Measurements from ENCODE around the gene DCAF6.

Gene DCAF6

DNA sequence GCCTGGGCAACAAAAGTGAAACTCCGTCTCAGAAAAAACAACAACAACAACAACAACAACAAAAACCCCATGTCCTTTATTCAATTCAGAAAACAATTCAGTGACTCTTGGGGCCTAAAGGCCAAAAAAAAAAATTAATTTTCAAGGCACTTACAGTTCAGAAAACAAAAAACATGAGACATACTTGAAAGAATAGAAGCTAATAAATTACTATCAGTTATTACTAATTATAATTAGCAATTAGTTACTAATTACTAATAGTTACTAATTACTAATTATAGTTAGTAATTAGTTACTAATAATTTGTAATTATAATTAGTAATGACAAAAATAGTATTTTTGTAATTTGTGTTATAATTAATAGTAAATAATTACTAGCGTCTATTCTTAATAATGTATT is 57.2 kb downstream of the DCAF6 start:
- DNase-seq (no peak), ATAC-seq (replicated peaks) (no peak)
- no peaks in the 10 kb centered on the region for H3K9me3 Mint-ChIP-seq
- no peaks in the 10 kb centered on the region for H3K27me3 Mint-ChIP-seq
- H3K4me3 Mint-ChIP-seq, result no peak overlapping the region
- no peaks in the 10 kb centered on the region for H3K4me1 Mint-ChIP-seq (ENCODE audit: low read depth in 2 of 2)
- H3K27ac Mint-ChIP-seq, result no peak overlapping the region
- peaks cover 17% of the 10 kb centered on the region for H3K36me3 Mint-ChIP-seq (ENCODE audit: insufficient read depth)

DNA sequence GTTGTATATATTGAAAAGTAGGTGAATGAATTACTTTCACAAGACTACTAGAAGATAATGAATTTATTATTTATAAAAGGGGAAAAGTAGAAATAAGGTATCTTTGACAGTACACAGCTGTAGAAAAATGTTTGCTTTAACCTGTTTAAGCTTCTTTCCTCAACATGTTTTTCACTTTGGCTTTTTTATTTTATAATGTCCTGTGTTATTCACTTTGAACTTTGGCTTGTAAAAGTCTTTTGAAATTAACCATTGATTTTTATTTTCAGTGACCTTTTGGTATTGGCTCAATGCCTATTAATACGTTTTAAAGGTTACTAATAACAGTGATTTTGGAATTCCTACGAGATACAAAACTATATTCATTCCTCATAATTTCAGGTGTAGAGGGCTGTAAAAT is 58.1 kb downstream of the DCAF6 start:
- no peaks in the 10 kb centered on the region for H3K27me3 Mint-ChIP-seq
- H3K4me3 Mint-ChIP-seq, result no peak overlapping the region
- H3K27ac Mint-ChIP-seq, result no peak overlapping the region
- DNase-seq (no peak), ATAC-seq (replicated peaks) (no peak)
- no peaks in the 10 kb centered on the region for H3K9me3 Mint-ChIP-seq
- no peaks in the 10 kb centered on the region for H3K4me1 Mint-ChIP-seq (ENCODE audit: low read depth in 2 of 2)
- peaks cover 17% of the 10 kb centered on the region for H3K36me3 Mint-ChIP-seq (ENCODE audit: insufficient read depth)

- no peak for DNase-seq
- Mint-ChIP-seq H3K36me3 (ENCODE audit: insufficient read depth) (peaks cover 17% of the 10 kb centered on the region), H3K27me3 (no peaks in the 10 kb centered on the region), H3K9me3 (no peaks in the 10 kb centered on the region), H3K4me3 (no peak overlapping the region), H3K4me1 (ENCODE audit: low read depth in 2 of 2) (no peaks in the 10 kb centered on the region), H3K27ac (no peak overlapping the region)
- ATAC-seq (replicated peaks), result no peak
These were observed 58.6 kb downstream of the DCAF6 start for GRCh38 chr1:167995038-167995437.

- Mint-ChIP-seq H3K27me3 (no peaks in the 10 kb centered on the region), H3K36me3 (ENCODE audit: insufficient read depth) (peaks cover 21% of the 10 kb centered on the region), H3K9me3 (no peaks in the 10 kb centered on the region), H3K27ac (no peak overlapping the region), H3K4me3 (no peak overlapping the region), H3K4me1 (ENCODE audit: low read depth in 2 of 2) (peaks cover 0 to 2% of the 10 kb centered on the region in 2 donors)
- no peak for ATAC-seq (replicated peaks)
- DNase-seq, result no peak
These were observed 59.8 kb downstream of the DCAF6 start for GRCh38 chr1:167996266-167996665.

GRCh38 chr1:167997037-167997575 is 60.6 kb downstream of the DCAF6 start:
- Mint-ChIP-seq H3K4me1 (ENCODE audit: low read depth in 2 of 2) (peaks cover 0 to 4% of the 10 kb centered on the region in 2 donors), H3K4me3 (no peak overlapping the region), H3K9me3 (no peaks in the 10 kb centered on the region), H3K27ac (no peak overlapping the region), H3K36me3 (ENCODE audit: insufficient read depth) (peaks cover 24% of the 10 kb centered on the region), H3K27me3 (no peaks in the 10 kb centered on the region)
- DNase-seq (no peak), ATAC-seq (replicated peaks) (no peak)

DNA sequence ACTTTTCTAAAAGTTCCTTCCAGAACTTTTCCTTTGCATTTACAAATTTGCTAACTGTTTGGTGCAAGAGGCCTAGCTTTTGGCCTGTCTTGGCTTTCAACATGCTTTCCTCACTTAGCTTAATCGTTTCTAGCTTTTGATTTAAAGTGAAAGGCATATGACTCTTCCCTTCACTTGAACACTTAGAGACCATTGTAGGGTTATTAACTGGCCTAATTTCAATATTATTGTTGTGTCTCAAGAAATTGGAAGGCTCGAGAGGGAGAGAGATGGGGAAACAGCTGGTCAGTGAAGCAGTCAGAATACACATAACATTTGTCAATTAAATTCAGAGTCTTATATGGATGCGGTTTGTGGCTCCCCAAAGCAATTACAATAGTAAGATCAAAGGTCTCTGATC is 63.4 kb downstream of the DCAF6 start:
- no peak overlapping the region for H3K4me3 Mint-ChIP-seq
- no peaks in the 10 kb centered on the region for H3K27me3 Mint-ChIP-seq
- ATAC-seq (replicated peaks) (no peak), DNase-seq (no peak)
- H3K36me3 Mint-ChIP-seq (ENCODE audit: insufficient read depth), result peaks cover 15% of the 10 kb centered on the region
- no peaks in the 10 kb centered on the region for H3K9me3 Mint-ChIP-seq
- H3K27ac Mint-ChIP-seq, result no peak overlapping the region
- H3K4me1 Mint-ChIP-seq (ENCODE audit: low read depth in 2 of 2), result peaks cover 0 to 4% of the 10 kb centered on the region in 2 donors

DNA sequence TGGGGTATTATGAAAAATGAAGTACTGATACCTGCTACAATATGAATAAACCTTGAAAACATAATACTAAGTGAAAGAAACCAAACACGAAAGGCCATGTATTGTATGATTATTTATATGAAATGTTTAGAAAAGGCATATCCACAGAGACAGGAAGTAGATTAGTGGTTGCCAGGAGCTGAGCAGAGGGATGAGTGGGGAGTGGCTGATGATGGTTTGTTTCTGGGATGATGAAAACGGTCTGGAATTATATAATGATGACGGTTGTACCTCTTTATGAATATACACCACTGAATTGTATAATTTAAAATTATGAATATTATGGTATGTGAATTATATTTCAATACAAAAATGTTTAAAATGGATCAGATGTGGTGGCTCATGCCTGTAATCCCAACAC is 64.2 kb downstream of the DCAF6 start:
- peaks cover 0 to 4% of the 10 kb centered on the region in 2 donors for H3K4me1 Mint-ChIP-seq (ENCODE audit: low read depth in 2 of 2)
- no peak for ATAC-seq (replicated peaks)
- peaks cover 12% of the 10 kb centered on the region for H3K36me3 Mint-ChIP-seq (ENCODE audit: insufficient read depth)
- no peaks in the 10 kb centered on the region for H3K9me3 Mint-ChIP-seq
- no peak overlapping the region for H3K4me3 Mint-ChIP-seq
- H3K27me3 Mint-ChIP-seq, result no peaks in the 10 kb centered on the region
- no peak overlapping the region for H3K27ac Mint-ChIP-seq
- no peak for DNase-seq

DNA sequence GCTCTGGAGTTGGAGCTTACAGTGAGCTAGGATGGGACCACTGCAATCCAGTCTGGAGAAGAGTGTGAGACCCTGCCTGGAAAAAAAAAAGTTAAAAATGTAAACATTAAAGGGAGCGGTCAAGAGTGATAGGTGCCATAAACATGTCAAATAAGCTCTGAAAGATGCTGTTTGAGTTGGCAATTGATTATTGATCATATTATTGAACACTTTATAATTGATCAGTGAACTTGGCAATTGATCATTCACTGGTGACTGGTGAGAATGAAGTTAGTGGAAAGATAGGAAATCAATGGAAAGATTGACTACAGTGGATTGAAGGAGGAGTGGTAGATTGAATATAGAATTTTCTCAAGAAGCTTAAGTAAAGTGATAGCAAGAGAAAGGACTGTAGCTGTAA is 64.7 kb downstream of the DCAF6 start:
- Mint-ChIP-seq H3K4me3 (no peak overlapping the region), H3K36me3 (ENCODE audit: insufficient read depth) (peaks cover 12% of the 10 kb centered on the region), H3K9me3 (no peaks in the 10 kb centered on the region), H3K27me3 (no peaks in the 10 kb centered on the region), H3K27ac (peak overlapping the region in 1 of 2 donors; percentile 47), H3K4me1 (ENCODE audit: low read depth in 2 of 2) (peaks cover 0 to 4% of the 10 kb centered on the region in 2 donors)
- no peak for ATAC-seq (replicated peaks)
- DNase-seq, result no peak

GRCh38 chr1:168004531-168004930 is 68.0 kb downstream of the DCAF6 start:
- peaks cover 17% of the 10 kb centered on the region for H3K36me3 Mint-ChIP-seq (ENCODE audit: insufficient read depth)
- peaks cover 4 to 8% of the 10 kb centered on the region in 2 donors for H3K4me1 Mint-ChIP-seq (ENCODE audit: low read depth in 2 of 2)
- H3K27me3 Mint-ChIP-seq, result no peaks in the 10 kb centered on the region
- ATAC-seq (replicated peaks), result no peak
- H3K9me3 Mint-ChIP-seq, result no peaks in the 10 kb centered on the region
- no peak overlapping the region for H3K27ac Mint-ChIP-seq
- no peak overlapping the region for H3K4me3 Mint-ChIP-seq
- DNase-seq, result no peak

DNA sequence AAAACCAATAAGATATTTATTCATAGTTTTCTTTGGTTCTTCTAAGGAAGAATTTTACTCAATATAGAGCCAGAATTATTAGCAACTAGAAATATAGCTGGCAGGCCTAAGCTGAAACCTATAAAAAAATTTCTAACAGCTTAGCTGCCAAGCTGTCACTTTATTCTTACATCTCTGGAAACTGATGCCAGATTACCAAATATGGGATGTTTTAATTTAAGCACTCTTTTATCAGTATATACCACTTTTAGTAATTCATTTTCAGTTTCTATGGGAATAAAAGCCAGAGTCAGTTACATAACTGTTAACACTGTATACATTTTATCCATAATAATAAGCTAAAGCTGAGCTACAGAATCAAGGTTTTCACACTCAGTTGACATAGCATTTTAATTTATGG is 69.0 kb downstream of the DCAF6 start:
- no peak for DNase-seq
- no peak overlapping the region for H3K4me3 Mint-ChIP-seq
- H3K36me3 Mint-ChIP-seq (ENCODE audit: insufficient read depth), result peaks cover 21% of the 10 kb centered on the region
- no peaks in the 10 kb centered on the region for H3K9me3 Mint-ChIP-seq
- peaks cover 2 to 9% of the 10 kb centered on the region in 2 donors for H3K4me1 Mint-ChIP-seq (ENCODE audit: low read depth in 2 of 2)
- no peak overlapping the region for H3K27ac Mint-ChIP-seq
- no peak for ATAC-seq (replicated peaks)
- H3K27me3 Mint-ChIP-seq, result no peaks in the 10 kb centered on the region

DNA sequence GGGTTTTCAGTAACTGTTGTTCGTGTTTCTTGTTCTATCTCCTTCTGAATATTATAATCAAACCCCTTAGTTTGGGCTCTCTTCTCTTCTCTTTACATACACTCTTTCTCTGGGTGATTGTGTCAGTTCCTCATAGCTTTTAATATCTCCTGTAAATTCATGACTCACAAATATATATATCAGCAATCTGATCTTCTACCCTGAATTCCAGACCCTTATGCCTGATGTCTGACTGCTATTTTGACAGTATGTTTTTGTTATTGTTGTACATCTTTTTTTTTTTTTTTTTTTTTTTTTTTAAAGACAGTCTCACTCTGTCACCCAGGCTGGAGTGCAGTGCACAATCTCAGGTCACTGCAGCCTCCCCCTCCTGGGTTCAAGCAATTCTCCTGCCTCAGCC is 71.2 kb downstream of the DCAF6 start:
- H3K27me3 Mint-ChIP-seq, result no peaks in the 10 kb centered on the region
- peaks cover 0 to 9% of the 10 kb centered on the region in 2 donors for H3K4me1 Mint-ChIP-seq (ENCODE audit: low read depth in 2 of 2)
- no peak for DNase-seq
- no peaks in the 10 kb centered on the region for H3K9me3 Mint-ChIP-seq
- peaks cover 12% of the 10 kb centered on the region for H3K36me3 Mint-ChIP-seq (ENCODE audit: insufficient read depth)
- peak overlapping the region in 1 of 2 donors; percentile 4 for H3K27ac Mint-ChIP-seq
- no peak overlapping the region for H3K4me3 Mint-ChIP-seq
- ATAC-seq (replicated peaks), result no peak

GRCh38 chr1:168008595-168008994 is 72.1 kb downstream of the DCAF6 start:
- ATAC-seq (replicated peaks) (no peak), DNase-seq (no peak)
- Mint-ChIP-seq H3K36me3 (ENCODE audit: insufficient read depth) (peaks cover 10% of the 10 kb centered on the region), H3K9me3 (no peaks in the 10 kb centered on the region), H3K4me3 (no peak overlapping the region), H3K4me1 (ENCODE audit: low read depth in 2 of 2) (peaks cover 0 to 9% of the 10 kb centered on the region in 2 donors), H3K27ac (no peak overlapping the region), H3K27me3 (no peaks in the 10 kb centered on the region)

- Mint-ChIP-seq H3K27me3 (no peaks in the 10 kb centered on the region), H3K4me1 (ENCODE audit: low read depth in 2 of 2) (peaks cover 0 to 9% of the 10 kb centered on the region in 2 donors), H3K27ac (no peak overlapping the region), H3K9me3 (no peaks in the 10 kb centered on the region), H3K4me3 (no peak overlapping the region), H3K36me3 (ENCODE audit: insufficient read depth) (peaks cover 14% of the 10 kb centered on the region)
- ATAC-seq (replicated peaks), result no peak
- no peak for DNase-seq
These were observed 72.8 kb downstream of the DCAF6 start for GRCh38 chr1:168009322-168009721.

DNA sequence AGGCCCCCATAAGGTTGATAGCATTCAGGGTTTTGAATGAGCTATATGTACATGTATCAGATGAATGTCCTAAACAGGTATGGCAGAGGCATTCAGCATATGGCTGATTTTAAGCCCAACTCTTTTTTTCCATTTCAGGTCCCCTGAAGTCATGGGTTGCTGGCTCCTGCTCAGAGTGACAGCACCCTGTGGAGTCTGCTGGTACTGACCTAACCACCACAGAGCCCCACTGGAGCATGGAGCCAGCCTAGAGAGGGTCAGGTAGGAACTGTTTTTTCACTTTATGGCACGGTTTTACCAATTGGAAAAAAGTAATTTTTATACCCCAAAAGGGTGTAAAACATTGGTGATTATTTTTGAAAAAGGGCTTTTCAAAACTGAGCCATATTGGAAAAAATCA is 82.9 kb downstream of the DCAF6 start:
- Mint-ChIP-seq H3K27me3 (no peaks in the 10 kb centered on the region), H3K27ac (no peak overlapping the region), H3K36me3 (ENCODE audit: insufficient read depth) (peaks cover 2% of the 10 kb centered on the region), H3K4me1 (ENCODE audit: low read depth in 2 of 2) (no peaks in the 10 kb centered on the region), H3K9me3 (no peaks in the 10 kb centered on the region), H3K4me3 (no peak overlapping the region)
- no peak for DNase-seq
- ATAC-seq (replicated peaks), result no peak

GRCh38 chr1:168031198-168031597 is 94.7 kb downstream of the DCAF6 start:
- Mint-ChIP-seq H3K36me3 (ENCODE audit: insufficient read depth) (peaks cover 4% of the 10 kb centered on the region), H3K27ac (no peak overlapping the region), H3K9me3 (no peaks in the 10 kb centered on the region), H3K4me3 (no peak overlapping the region), H3K27me3 (no peaks in the 10 kb centered on the region), H3K4me1 (ENCODE audit: low read depth in 2 of 2) (no peaks in the 10 kb centered on the region)
- DNase-seq (no peak), ATAC-seq (replicated peaks) (no peak)
